ENCODE measurements around the gene RPH3AL. TPM values are rescaled to one million over a fixed set of nuclear protein-coding genes. Genes with fewer than 3 reads are reported as not detected.

RPH3AL gene
- total RNA-seq, 1 experiment from 2014 or later, result 3.0 TPM

- no peaks in the 10 kb centered on the region for H3K4me1 ChIP-seq (ENCODE audit: insufficient read depth, low read length)
- Mint-ChIP-seq H3K4me3 (no peak overlapping the region), H3K36me3 (ENCODE audit: insufficient read depth in 1 of 3, low read depth in 3 of 3) (no peaks in the 10 kb centered on the region), H3K27me3 (ENCODE audit: low read depth) (peaks cover 7% of the 10 kb centered on the region), H3K27ac (no peak overlapping the region), H3K9me3 (no peaks in the 10 kb centered on the region; a peak in 1 of 5 replicates), H3K4me1 (no peaks in the 10 kb centered on the region)
- H4K8ac ChIP-seq (replicated peaks; ENCODE audit: insufficient read length, low read depth, low read length), result no peak overlapping the region
- H3K56ac ChIP-seq (ENCODE audit: insufficient read length, low read depth, low read length), result no peak overlapping the region
- DNase-seq, result no peak
- no peak overlapping the region for H2AFZ ChIP-seq (ENCODE audit: low read length)
- no peak overlapping the region for H2AK5ac ChIP-seq (ENCODE audit: insufficient read length, low read length)
- no peak overlapping the region for H3K18ac ChIP-seq (ENCODE audit: insufficient read length, low read depth, low read length)
- H2BK5ac ChIP-seq (ENCODE audit: insufficient read length, low read length), result no peak overlapping the region
- H2BK12ac ChIP-seq (ENCODE audit: insufficient read length, low read depth, low read length), result no peak overlapping the region
- no peak overlapping the region for H2BK20ac ChIP-seq (ENCODE audit: low read depth, low read length, poor library complexity, severe bottlenecking)
- TF ChIP-seq CTCF (conservative IDR thresholded peaks at IDR 0.05), result no peak
- no peak overlapping the region for H3K27ac ChIP-seq (ENCODE audit: insufficient read length, low read depth, low read length)
- H3K4ac ChIP-seq (ENCODE audit: low read depth, low read length), result no peak overlapping the region
- no peak overlapping the region for H3K23ac ChIP-seq (ENCODE audit: insufficient read length, low read depth, low read length)
- H3K14ac ChIP-seq (ENCODE audit: insufficient read depth, low read length), result no peak overlapping the region
- H4K20me1 ChIP-seq (ENCODE audit: control insufficient read depth, insufficient read depth, insufficient read length), result no peaks in the 10 kb centered on the region
- H3K4me2 ChIP-seq (ENCODE audit: insufficient read depth, insufficient read length, low read length), result no peak overlapping the region
- no CpG with 5 or more reads among the region's 11 CpGs for WGBS (ENCODE audit: extremely low coverage, insufficient read length, low lambda C conversion rate)
- no peaks in the 10 kb centered on the region for H3K27me3 ChIP-seq (ENCODE audit: insufficient read depth, low read length)
- no peaks in the 10 kb centered on the region for H3K9me3 ChIP-seq (ENCODE audit: control insufficient read depth, low read depth, low read length)
- H4K91ac ChIP-seq (ENCODE audit: insufficient read length, low read depth, low read length), result no peak overlapping the region
- no peaks in the 10 kb centered on the region for H3K79me1 ChIP-seq (ENCODE audit: insufficient read depth, low read depth, low read length, poor library complexity, severe bottlenecking)
- H3K9ac ChIP-seq (ENCODE audit: extremely low read depth, insufficient read length, low read length), result no peak overlapping the region
- no peak overlapping the region for H3T11ph ChIP-seq (ENCODE audit: low read length)
- no peak overlapping the region for H4K5ac ChIP-seq (ENCODE audit: insufficient read length, low read depth, low read length)
- H2BK15ac ChIP-seq (ENCODE audit: low read depth, low read length), result no peak overlapping the region
- H3K23me2 ChIP-seq (ENCODE audit: insufficient read length, low read depth, low read length, poor library complexity, severe bottlenecking), result no peaks in the 10 kb centered on the region
- no peak overlapping the region for H2BK120ac ChIP-seq (ENCODE audit: low read depth, low read length, poor library complexity, severe bottlenecking)
- no peaks in the 10 kb centered on the region for H3K79me2 ChIP-seq (ENCODE audit: insufficient read depth, low read length)
Observed at GRCh38 chr17:172401-172800, 180.2 kb downstream of the RPH3AL start.

Measured in H9 (cell line).